GM19351 (cell line): ENCODE results near the gene SERPINE1.
"Not testable (repeated sequence)": the region's sequence is repeated elsewhere in the genome, so short reads cannot be mapped to it uniquely, and the experiment has no call there.

Experiments
- ATAC-seq: cut with Tn5 transposase; IDR thresholded peaks from one replicate; pipeline ENCODE4 v1.9.1; 2021; ENCODE audit warnings: mild to moderate bottlenecking, moderate library complexity; ENCODE audit not compliant: unreplicated experiment

The SERPINE1 gene

DNA sequence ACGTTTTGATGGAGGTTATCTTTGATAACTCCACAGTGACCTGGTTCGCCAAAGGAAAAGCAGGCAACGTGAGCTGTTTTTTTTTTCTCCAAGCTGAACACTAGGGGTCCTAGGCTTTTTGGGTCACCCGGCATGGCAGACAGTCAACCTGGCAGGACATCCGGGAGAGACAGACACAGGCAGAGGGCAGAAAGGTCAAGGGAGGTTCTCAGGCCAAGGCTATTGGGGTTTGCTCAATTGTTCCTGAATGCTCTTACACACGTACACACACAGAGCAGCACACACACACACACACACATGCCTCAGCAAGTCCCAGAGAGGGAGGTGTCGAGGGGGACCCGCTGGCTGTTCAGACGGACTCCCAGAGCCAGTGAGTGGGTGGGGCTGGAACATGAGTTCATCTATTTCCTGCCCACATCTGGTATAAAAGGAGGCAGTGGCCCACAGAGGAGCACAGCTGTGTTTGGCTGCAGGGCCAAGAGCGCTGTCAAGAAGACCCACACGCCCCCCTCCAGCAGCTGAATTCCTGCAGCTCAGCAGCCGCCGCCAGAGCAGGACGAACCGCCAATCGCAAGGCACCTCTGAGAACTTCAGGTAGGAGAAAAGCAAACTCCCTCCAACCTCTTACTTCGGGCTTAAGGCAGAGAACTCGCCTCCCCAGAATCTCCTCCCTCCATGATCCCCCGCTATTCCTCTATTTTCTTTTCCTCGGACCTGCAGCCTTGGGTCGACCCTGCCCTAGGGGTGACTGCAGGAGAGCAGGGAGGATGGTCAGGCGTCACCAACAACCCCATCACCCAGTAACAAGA is at the start of gene SERPINE1:
Gene SERPINE1, plus strand, starts transcription at position 454 of the 809 bp plus-strand sequence. CDS start 1,290 bp downstream, outside the sequence.
- peak; percentile 60 for ATAC-seq

DNA sequence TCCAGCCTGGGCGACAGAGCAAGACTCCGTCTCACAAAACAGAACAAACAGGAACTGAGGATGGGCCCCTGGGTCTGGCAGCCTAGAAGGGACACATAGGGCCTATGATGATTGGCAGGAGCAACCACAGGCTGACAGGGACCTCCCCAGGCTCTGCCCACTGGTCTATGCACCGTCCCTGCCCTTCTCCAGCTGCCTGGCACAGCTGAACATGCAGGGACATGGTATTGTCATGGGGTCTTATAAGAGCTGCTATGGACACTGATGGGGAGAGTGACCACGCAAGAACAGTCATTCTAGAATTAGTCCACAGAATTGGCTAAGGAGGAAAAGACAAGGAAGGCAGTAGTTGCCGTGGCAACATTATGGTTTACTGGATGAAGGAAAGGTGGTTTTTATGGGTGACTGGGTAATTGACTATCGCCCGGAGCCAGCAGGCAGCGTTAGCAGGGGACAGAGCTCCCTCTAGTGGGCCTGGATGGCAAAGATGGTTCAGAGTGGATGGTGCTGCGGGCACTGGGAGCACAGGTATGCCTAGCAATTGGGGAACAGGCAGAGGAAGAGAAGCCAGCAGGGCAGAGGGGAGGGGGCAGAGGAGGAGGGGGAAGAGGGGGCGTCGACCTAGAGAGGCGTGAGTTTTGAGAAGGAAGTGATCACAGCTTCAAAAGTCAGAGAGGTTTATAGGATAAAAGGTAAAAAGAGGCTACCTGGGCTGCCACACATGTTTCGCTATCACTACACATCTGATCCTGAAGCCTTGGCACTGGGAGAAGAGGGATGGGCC is 49.4 kb upstream of the SERPINE1 start:
- peak; percentile 73 for ATAC-seq

- no peak for ATAC-seq
Measured at GRCh38 chr7:101081432-101081831, 45.5 kb upstream of the SERPINE1 start.

DNA sequence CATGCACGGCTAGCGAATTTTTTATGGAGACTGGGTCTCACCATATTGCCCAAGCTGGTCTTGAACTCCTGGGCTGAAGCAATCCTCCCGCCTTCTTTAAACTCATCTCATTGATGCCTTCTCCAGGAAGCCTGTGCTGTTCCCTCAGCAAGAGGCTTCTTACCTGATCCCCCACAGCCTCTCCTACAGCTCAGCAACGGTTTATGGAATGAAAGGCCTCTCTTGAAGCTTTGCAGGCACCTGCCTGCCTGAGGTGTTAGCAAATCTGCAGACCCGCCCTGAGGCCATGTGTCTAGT is 42.1 kb upstream of the SERPINE1 start:
- no peak for ATAC-seq

DNA sequence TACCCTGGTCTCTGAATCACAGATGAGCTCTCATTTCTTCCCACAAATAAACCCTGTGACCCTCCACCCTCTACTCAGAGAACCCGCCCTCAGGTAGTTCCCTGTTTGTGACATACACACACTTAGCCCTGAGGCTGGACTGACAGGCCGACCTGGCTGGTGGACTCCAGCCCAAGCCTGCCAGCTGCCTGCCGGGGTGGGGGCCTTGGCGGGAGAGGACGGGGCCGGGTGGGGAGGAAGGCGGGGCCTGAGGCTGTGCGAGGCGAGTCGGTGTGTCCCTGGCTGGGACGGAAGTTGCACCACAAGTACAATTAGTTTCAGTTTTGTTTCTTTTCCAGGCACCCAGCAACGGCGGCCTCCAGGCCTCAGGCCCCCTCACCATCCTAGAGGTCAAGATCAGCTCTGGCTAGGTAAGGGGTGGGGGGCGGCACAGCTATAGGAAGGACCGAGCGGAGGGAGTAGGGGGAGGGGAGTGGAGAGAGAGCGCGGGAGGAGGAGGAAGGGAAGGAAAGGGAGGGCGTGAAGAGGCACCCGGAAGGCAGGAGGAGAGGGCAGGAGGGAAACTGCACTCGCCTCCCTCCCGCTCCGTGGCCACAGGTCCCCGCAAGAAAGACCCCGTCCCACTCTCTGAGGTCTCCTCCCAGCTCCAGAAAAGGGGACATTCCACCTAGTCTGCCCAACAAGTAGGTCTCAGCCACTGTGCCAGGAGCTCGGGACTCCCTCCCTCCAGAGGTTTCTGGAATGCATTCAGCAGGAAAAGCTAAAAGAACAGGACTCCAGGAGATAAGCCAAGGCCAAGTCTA is 41.5 kb upstream of the SERPINE1 start, which contains the start of gene TRIM56:
Gene TRIM56, plus strand, starts transcription at position 320 of the 803 bp plus-strand sequence. CDS start 1,832 bp downstream, outside the sequence.
- ATAC-seq = peak; percentile 95

DNA sequence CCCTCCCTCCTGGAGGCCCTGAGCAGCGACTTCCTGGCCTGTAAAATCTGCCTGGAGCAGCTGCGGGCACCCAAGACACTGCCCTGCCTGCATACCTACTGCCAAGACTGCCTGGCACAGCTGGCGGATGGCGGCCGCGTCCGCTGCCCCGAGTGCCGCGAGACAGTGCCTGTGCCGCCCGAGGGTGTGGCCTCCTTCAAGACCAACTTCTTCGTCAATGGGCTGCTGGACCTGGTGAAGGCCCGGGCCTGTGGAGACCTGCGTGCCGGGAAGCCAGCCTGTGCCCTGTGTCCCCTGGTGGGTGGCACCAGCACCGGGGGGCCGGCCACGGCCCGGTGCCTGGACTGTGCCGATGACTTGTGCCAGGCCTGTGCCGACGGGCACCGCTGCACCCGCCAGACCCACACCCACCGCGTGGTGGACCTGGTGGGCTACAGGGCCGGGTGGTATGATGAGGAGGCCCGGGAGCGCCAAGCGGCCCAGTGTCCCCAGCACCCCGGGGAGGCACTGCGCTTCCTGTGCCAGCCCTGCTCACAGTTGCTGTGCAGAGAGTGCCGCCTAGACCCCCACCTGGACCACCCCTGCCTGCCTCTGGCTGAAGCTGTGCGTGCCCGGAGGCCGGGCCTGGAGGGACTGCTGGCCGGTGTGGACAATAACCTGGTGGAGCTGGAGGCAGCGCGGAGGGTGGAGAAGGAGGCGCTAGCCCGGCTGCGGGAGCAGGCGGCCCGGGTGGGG is 39.4 kb upstream of the SERPINE1 start:
- no peak for ATAC-seq

DNA sequence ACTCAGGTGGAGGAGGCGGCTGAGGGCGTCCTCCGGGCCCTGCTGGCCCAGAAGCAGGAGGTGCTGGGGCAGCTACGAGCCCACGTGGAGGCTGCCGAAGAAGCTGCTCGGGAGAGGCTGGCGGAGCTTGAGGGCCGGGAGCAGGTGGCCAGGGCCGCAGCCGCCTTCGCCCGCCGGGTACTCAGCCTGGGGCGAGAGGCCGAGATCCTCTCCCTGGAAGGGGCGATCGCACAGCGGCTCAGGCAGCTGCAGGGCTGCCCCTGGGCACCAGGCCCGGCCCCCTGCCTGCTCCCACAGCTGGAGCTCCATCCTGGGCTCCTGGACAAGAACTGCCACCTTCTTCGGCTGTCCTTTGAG is 38.9 kb upstream of the SERPINE1 start:
- ATAC-seq = no peak

DNA sequence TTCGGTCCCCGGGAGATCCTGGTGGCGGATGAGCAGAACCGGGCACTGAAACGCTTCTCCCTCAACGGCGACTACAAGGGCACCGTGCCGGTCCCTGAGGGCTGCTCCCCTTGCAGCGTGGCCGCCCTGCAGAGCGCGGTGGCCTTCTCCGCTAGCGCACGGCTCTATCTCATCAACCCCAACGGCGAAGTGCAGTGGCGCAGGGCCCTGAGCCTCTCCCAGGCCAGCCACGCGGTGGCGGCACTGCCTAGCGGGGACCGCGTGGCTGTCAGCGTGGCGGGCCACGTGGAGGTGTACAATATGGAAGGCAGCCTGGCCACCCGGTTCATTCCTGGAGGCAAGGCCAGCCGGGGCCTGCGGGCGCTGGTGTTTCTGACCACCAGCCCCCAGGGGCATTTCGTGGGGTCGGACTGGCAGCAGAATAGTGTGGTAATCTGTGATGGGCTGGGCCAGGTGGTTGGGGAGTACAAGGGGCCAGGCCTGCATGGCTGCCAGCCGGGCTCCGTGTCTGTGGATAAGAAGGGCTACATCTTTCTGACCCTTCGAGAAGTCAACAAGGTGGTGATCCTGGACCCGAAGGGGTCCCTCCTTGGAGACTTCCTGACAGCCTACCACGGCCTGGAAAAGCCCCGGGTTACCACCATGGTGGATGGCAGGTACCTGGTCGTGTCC is 37.9 kb upstream of the SERPINE1 start:
- ATAC-seq = no peak

GRCh38 chr7:101089876-101090275 is 37.0 kb upstream of the SERPINE1 start:
- no peak for ATAC-seq

DNA sequence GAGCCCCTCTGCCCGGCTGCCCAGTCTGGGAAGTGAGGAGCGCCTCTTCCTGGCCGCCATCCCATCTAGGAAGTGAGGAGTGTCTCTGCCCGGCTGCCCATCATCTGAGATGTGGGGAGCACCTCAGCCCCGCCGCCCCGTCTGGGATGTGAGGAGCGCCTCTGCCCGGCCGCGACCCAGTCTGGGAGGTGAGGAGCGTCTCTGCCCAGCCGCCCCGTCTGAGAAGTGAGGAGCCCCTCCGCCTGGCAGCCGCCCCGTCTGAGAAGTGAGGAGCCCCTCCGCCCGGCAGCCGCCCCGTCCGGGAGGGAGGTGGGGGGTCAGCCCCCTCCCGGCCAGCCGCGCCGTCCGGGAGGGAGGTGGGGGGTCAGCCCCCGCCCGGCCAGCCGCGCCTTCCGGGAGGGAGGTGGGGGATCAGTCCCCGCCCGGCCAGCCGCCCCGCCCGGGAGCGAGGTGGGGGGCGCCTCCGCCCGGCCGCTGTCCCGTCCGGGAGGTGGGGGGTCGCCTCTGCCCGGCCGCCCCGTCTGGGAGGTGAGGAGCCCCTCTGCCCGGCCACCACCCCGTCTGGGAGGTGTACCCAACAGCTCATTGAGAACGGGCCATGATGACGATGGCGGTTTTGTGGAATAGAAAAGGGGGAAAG is 34.5 kb upstream of the SERPINE1 start:
- ATAC-seq = not testable (repeated sequence)

- no peak for ATAC-seq
Measured at GRCh38 chr7:101093906-101094305, 33.0 kb upstream of the SERPINE1 start.

DNA sequence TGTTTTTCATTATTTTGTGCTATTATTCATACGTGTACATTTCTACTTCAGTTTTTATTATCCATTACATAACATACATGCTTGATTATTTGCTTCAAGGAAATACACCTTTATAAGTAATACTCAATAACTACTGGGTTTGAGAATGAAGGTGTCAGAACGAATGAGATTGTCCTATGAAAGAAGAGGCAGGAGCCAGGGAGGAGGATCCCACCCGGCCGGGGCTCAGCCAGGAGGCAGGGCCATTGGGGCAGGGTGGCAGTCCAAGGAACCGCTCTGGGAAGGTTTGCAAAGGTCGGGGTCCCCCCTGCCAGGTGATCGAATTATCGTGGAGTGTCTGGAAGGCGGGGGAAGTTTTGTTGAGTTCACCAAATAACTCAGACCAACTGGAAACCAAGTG is 32.5 kb upstream of the SERPINE1 start:
- ATAC-seq = no peak

DNA sequence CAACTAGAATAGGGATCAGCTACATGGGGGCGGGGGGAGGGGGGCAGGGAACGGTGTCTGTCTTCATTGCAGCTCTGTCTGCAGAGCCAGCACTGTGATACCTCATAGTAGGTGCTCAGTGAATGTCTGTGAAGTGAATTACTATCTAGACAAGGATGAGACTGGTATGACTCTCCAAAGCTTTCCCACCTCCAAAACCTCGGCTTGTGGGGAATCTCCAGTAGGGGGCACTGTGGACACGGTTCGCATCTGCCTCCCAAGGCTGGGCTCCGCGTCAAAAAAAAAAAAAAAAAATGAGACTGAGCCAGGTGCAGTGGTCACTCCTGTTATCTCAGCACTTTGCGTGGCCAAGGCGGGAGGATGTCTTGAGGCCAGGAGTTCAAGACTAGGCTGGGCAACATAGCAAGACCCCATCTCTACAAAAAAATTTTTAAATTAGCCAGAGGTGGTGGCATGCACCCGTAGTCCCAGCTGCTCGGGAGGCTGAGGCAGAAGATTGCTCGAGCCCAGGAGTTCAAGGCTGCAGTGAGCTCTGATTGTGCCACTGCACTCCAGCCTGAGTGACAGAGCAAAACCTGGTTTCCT is 32.0 kb upstream of the SERPINE1 start:
- no peak for ATAC-seq

DNA sequence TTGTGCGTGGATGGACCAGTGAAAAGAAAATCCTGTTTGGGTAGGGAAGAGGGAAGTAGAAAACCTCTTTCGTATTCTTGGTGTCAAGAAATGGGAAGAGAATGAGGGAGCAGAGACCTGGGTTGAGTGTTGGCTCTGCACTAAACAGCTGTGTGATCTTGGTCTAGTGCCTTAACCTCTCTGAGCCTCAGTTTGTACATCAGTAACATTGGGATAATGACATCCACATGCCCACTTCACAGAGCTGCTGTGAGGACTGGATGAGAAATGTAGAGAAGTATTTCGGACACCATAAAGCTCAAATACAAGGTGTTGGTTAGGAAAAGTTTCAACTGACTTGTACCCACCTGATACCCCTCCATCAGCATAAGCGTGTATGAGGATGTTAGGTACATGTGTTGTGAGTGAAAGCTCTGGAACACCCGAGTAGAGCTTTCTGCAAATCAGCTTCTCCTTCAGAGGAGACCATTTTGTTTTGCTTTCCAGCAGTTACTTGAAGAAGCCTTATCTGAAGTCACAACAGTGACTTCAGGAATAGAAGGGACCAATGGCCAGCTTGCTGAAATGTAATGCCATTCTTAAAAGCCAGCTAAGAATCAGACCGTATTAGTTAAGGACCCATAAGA is 30.5 kb upstream of the SERPINE1 start:
- no peak for ATAC-seq

GRCh38 chr7:101096957-101097347 is 30.0 kb upstream of the SERPINE1 start:
- no peak for ATAC-seq

DNA sequence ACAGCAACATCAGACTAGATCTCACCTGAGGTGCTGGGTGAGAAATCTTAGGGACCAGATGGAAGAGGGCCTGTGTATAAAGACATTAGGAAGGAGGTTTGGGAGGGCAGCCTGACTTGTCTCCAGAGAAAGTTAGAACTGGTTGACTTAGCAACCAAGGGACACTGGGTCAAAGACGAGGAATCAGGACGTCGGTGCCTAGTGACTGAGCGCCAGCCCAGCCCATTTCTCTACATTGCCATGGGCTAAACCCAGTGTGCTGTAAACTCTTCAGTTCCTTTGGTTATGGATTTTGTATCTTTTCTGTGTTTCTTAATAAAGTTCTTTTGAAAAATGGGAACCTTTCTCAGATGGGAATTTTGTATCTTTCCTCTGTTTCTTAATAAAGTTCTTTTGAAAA is 29.3 kb upstream of the SERPINE1 start:
- no peak for ATAC-seq

GRCh38 chr7:101099969-101100781 is 26.7 kb upstream of the SERPINE1 start:
- ATAC-seq = no peak
